NCI-H526 (cell line): ENCODE data around the gene LMAN2L.
A peak's percentile ranks its signal among the peaks of the same experiment; 100 is the strongest.

Experiments used
- DNase-seq, 2 experiments: peaks; one replicate each; lab custom pipeline; 2025; lab: John Stamatoyannopoulos, UW

Gene LMAN2L

GRCh38 chr2:96703021-96703751 is 36.7 kb downstream of the LMAN2L start:
- no peak for DNase-seq

GRCh38 chr2:96702098-96702785 is 37.6 kb downstream of the LMAN2L start:
- no peak for DNase-seq

- DNase-seq, result no peak
Observed at GRCh38 chr2:96701636-96702035, 38.2 kb downstream of the LMAN2L start.

- no peak for DNase-seq
Observed at GRCh38 chr2:96700086-96700485, 39.8 kb downstream of the LMAN2L start.

- peak in 1 of 2 experiments; percentile 30 for DNase-seq
Observed at GRCh38 chr2:96699621-96700020, 40.2 kb downstream of the LMAN2L start.

- DNase-seq, result no peak
Observed at GRCh38 chr2:96699021-96699420, 40.8 kb downstream of the LMAN2L start.

- no peak for DNase-seq
Observed at GRCh38 chr2:96698221-96698861, 41.5 kb downstream of the LMAN2L start.

GRCh38 chr2:96697476-96697875 is 42.4 kb downstream of the LMAN2L start:
- DNase-seq, result no peak

- DNase-seq, result no peak
Observed at GRCh38 chr2:96695602-96696001, 44.3 kb downstream of the LMAN2L start.

- DNase-seq, result no peak
Observed at GRCh38 chr2:96694816-96695455, 44.9 kb downstream of the LMAN2L start.

- no peak for DNase-seq
Observed at GRCh38 chr2:96694279-96694678, 45.6 kb downstream of the LMAN2L start.

- peak; percentile 27 to 68 for DNase-seq
Observed at GRCh38 chr2:96693286-96694200, 46.3 kb downstream of the LMAN2L start.

- DNase-seq, result no peak
Observed at GRCh38 chr2:96692094-96692971, 47.5 kb downstream of the LMAN2L start.

GRCh38 chr2:96691022-96691612 is 48.7 kb downstream of the LMAN2L start:
- no peak for DNase-seq

GRCh38 chr2:96690306-96691021 is 49.4 kb downstream of the LMAN2L start:
- DNase-seq, result no peak

- no peak for DNase-seq
Observed at GRCh38 chr2:96689431-96689991, 50.4 kb downstream of the LMAN2L start.

GRCh38 chr2:96688649-96689430 is 51.0 kb downstream of the LMAN2L start:
- DNase-seq, result no peak
